GM06990 (cell line): ENCODE data around the gene CMTM7.

Experiments
- DNase-seq: peaks from one replicate; pipeline ENCODE4 v3.0.0-alpha.2; 2011; ENCODE audit not compliant: insufficient read length; ENCODE audit errors: extremely low read depth
- H3K27me3 ChIP-seq: replicated peaks from 2 replicates; pipeline ENCODE4 v1.6.0; 2011; ENCODE audit warnings: low read length; ENCODE audit not compliant: control insufficient read depth, insufficient read depth
- H3K36me3 ChIP-seq: 2 replicates; pipeline ENCODE4 v1.5.1; 2011; ENCODE audit warnings: low read length; ENCODE audit not compliant: control insufficient read depth, insufficient read depth
- H3K4me3 ChIP-seq: replicated peaks from 2 replicates; pipeline ENCODE4 v1.5.1; 2011; ENCODE audit warnings: low read depth, mild to moderate bottlenecking, control low read depth, low read length
- TF ChIP-seq, protein P1 (sequence below): IDR thresholded peaks from 2 replicates; pipeline ENCODE4 v1.5.1; 2011; ENCODE audit warnings: low read length, control low read depth, mild to moderate bottlenecking, inconsistent platforms; ENCODE audit not compliant: insufficient read depth, poor library complexity, severe bottlenecking

CMTM7 gene

DNA sequence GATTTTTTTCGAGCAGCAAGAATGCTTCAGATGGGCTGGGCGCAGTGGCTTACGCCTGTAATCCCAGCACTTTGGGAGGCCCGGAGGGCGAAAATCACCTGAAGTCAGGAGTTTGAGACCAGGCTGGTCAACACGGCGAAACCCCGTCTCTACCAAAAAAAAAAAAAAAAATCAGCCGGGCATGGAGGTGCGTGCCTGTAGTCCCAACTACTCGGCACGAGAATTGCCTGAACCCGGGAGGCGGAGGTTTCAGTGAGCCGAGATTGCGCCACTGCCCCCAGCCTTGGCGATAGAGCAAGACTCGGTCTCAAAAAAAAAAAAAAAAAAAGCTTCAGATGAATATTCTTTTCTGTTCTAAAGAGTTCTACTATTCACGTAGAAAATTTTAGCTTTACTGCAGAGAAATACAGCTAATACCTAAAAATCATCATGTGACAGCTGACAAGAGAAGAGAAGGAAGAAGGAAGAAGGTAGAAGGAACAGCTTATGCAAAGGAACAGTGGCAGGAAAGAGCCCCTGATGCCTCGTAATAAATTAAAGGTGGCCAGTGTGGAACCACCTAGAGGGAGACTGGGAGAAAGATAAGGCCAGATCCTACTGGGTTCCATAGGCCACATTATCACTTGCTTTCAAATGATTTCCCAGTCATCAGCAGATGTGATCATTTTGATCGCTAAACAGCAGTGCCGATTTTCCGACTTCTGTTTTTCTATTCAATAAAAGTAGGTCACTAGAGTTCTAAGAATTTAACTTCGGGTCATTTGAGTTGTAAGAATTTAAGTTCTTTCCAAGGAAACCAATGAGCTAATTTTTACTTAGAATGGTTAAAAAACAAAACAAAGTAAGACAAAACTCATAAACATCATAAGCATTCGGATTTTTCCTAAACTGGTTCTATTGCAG is 109.5 kb downstream of the CMTM7 start:
- TF ChIP-seq, protein P1, sequence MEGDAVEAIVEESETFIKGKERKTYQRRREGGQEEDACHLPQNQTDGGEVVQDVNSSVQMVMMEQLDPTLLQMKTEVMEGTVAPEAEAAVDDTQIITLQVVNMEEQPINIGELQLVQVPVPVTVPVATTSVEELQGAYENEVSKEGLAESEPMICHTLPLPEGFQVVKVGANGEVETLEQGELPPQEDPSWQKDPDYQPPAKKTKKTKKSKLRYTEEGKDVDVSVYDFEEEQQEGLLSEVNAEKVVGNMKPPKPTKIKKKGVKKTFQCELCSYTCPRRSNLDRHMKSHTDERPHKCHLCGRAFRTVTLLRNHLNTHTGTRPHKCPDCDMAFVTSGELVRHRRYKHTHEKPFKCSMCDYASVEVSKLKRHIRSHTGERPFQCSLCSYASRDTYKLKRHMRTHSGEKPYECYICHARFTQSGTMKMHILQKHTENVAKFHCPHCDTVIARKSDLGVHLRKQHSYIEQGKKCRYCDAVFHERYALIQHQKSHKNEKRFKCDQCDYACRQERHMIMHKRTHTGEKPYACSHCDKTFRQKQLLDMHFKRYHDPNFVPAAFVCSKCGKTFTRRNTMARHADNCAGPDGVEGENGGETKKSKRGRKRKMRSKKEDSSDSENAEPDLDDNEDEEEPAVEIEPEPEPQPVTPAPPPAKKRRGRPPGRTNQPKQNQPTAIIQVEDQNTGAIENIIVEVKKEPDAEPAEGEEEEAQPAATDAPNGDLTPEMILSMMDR, result no peak
- H3K27me3 ChIP-seq, result no peaks in the 10 kb centered on the region
- DNase-seq, result no peak
- H3K36me3 ChIP-seq, result no peaks in the 10 kb centered on the region
- peak overlapping the region; percentile 78 for H3K4me3 ChIP-seq

DNA sequence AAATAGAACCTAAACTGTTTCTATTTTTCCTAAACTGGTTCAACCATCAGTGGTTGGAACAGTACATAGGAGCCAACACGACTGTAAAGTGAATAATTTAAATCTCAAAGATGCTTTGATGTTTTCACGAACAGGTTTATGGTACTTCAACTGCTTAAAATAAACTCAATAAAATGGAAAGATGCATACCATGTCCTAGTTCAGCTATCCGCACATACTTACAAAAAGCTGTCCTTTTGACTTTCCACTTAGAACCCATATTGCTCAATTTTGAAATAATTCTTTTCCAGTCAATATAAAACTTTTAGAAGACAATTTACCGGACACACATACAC is 110.1 kb downstream of the CMTM7 start:
- TF ChIP-seq, protein P1, result no peak
- Histone ChIP-seq H3K27me3 (no peaks in the 10 kb centered on the region), H3K36me3 (no peaks in the 10 kb centered on the region), H3K4me3 (peak overlapping the region; percentile 78)
- DNase-seq, result no peak

DNA sequence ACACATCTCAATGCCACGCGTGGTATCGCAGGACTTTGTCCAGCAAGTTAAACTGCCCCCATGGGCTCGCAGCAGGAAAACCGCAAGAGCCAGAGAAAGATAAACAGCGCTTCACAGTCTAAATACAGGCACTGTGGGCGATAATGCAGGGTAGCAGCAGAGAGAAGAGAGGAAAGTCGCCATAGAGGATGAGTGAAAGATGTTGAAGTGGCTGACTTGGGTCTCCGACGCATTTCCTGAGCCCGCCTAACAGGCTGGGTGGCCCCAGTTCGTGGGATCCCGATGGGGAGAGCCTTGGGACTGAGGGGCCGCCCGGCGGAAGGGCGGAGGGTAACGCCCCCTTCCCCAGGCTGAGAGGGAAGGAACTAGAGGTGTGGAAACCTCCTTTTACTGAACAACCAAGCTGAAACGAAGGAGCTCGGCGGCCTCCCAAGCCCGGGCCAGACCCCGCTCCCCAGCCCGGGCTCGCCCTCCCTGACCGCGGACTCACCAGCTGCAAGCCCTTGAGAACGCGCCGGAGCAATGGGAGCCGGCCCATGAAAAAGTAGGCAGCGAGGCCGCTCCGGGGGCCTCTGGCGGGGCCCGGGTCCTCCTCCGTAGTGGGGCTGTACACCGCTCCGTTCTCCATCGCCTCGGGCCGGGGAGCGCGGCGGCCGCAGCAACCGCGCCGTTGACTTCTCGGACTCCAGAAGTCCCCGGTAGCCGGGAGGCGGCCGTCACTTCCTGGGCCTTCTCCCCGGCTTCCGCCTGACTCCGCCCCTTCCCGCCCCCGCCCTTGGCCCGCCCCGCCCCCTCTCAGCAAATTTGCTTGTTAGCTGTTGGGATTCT is 110.7 kb downstream of the CMTM7 start, which contains the start of gene CMTM6:
CMTM6 (minus strand) TSS at position 735 of the 828 bp plus-strand sequence; CDS start at position 628, 107 bp downstream.
- peak within 1 kb of the TSS; percentile 78 for H3K4me3 ChIP-seq
- TF ChIP-seq, protein P1, result no peak
- DNase-seq, result peak; percentile 81

DNA sequence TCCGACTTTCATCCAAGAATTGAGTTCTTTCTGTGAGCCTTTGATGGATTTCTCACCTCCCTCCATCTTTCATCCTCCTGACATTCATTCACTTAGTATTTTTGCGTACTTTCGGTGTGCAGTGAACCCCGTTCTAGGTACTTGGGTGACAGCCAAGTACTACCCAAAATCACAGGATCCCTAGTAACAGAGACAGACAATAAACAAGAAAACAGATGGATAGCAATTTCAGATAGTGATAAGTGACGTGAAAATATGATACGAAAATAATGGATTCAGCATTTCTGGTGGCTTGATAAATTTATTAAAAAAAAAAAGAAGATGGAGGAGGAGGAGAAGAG is 111.3 kb downstream of the CMTM7 start:
- no peak for DNase-seq
- Histone ChIP-seq H3K4me3 (peak overlapping the region; percentile 78), H3K27me3 (no peaks in the 10 kb centered on the region), H3K36me3 (no peaks in the 10 kb centered on the region)
- TF ChIP-seq, protein P1, result no peak

More for the DNA sequence above, 110.7 kb downstream of the CMTM7 start, which contains the start of gene CMTM6:
- Histone ChIP-seq H3K27me3 (no peaks in the 10 kb centered on the region), H3K36me3 (no peaks in the 10 kb centered on the region)
